Mesothelial cell of epicardium (in vitro differentiated cells): ENCODE measurements around the gene SLC25A47. TPM values are rescaled to one million over a fixed set of nuclear protein-coding genes. Genes with fewer than 3 reads are reported as not detected.
A peak's percentile ranks its signal among the peaks of the same experiment; 100 is the strongest.
"Not testable (repeated sequence)": the region's sequence is repeated elsewhere in the genome, so short reads cannot be mapped to it uniquely, and the experiment has no call there.

Source experiments
- DNase-seq, 2 experiments: peaks; one replicate each; pipeline ENCODE4 v3.0.0; 2021; ENCODE audit warnings: low spot score in 2 of 2; ENCODE audit not compliant: unreplicated experiment in 2 of 2
- H3K27ac Mint-ChIP-seq: 2 replicates; pipeline ENCODE4 v1.8.0; 2021; ENCODE audit warnings: mixed read lengths
- H3K27me3 Mint-ChIP-seq: 2 replicates; pipeline ENCODE4 v1.8.0; 2021; ENCODE audit warnings: low read depth, mixed read lengths
- H3K36me3 Mint-ChIP-seq: 2 replicates; pipeline ENCODE4 v1.8.0; 2021; ENCODE audit warnings: mixed read lengths
- H3K4me1 Mint-ChIP-seq: 2 replicates; pipeline ENCODE4 v1.8.0; 2021; ENCODE audit warnings: mixed read lengths
- H3K4me3 Mint-ChIP-seq: 2 replicates; pipeline ENCODE4 v1.8.0; 2021; ENCODE audit warnings: mild to moderate bottlenecking, moderate library complexity, mixed read lengths
- H3K9me3 Mint-ChIP-seq: 2 replicates; pipeline ENCODE4 v1.8.0; 2021; ENCODE audit warnings: mixed read lengths
- total RNA-seq: library from RNA; stranded (reverse); gene quantifications from 3 replicates; pipeline ENCODE4 v1.2.1, GENCODE V29; 2021
- TF ChIP-seq, protein P1 (sequence below): fragments of 200-600 bp; sonication (generic); IDR thresholded peaks from one replicate; pipeline ENCODE4 v1.5.0; 2021; ENCODE audit warnings: antibody characterized with exemption; ENCODE audit not compliant: unreplicated experiment

Gene SLC25A47
- total RNA-seq, 1 donor from 2014 or later = not detected

DNA sequence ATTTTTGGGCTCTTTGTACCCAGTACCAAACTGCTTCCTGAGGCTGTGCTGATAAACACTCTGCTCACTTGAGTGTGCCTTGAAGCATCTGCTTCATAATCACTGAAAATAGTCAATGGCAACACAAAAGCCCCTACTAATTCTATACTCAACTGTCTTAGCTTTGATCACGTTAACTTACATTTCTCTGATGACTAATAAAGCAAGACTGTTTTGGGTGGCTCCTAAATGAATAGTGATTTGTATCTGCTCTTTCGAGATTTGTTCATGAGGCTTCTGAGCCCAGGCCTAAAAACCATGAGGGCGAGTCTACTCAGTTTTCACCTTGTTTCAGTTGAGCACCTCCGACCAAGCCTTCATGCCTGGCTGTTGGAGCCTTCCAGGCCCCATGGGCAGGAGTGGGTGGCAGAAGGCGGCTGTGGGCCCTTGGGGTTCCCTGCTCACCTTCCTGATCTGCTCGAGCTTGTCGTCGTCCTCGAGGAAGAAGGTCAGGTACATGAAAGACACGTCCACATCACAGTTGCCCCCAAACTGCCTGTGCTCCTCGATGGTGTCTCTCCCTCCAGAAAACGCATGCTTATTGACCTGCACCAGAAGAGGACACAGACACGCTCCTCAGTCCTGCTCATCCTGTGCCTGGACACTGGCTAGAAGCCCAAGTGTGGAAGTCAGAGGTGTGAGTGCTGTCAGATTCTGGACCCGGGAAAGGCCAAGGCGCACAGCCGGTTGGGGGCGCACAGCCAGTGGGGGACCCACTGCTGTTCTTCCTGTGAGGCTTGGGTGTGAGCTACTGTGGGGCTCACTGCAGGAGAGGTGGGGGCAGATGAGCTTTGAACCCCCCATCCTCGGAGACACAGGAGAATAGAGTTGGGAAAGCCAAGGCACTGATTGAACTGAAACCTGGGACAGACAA, 13.7 kb downstream of the SLC25A47 start:
- H3K4me3 Mint-ChIP-seq = no peak overlapping the region
- no peak overlapping the region for H3K27ac Mint-ChIP-seq
- peak in 1 of 2 experiments; percentile 29 for DNase-seq
- H3K27me3 Mint-ChIP-seq = no peaks in the 10 kb centered on the region
- no peaks in the 10 kb centered on the region for H3K4me1 Mint-ChIP-seq
- peaks cover 28% of the 10 kb centered on the region for H3K36me3 Mint-ChIP-seq
- TF ChIP-seq, protein P1, sequence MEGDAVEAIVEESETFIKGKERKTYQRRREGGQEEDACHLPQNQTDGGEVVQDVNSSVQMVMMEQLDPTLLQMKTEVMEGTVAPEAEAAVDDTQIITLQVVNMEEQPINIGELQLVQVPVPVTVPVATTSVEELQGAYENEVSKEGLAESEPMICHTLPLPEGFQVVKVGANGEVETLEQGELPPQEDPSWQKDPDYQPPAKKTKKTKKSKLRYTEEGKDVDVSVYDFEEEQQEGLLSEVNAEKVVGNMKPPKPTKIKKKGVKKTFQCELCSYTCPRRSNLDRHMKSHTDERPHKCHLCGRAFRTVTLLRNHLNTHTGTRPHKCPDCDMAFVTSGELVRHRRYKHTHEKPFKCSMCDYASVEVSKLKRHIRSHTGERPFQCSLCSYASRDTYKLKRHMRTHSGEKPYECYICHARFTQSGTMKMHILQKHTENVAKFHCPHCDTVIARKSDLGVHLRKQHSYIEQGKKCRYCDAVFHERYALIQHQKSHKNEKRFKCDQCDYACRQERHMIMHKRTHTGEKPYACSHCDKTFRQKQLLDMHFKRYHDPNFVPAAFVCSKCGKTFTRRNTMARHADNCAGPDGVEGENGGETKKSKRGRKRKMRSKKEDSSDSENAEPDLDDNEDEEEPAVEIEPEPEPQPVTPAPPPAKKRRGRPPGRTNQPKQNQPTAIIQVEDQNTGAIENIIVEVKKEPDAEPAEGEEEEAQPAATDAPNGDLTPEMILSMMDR = no peak
- H3K9me3 Mint-ChIP-seq = no peaks in the 10 kb centered on the region

DNA sequence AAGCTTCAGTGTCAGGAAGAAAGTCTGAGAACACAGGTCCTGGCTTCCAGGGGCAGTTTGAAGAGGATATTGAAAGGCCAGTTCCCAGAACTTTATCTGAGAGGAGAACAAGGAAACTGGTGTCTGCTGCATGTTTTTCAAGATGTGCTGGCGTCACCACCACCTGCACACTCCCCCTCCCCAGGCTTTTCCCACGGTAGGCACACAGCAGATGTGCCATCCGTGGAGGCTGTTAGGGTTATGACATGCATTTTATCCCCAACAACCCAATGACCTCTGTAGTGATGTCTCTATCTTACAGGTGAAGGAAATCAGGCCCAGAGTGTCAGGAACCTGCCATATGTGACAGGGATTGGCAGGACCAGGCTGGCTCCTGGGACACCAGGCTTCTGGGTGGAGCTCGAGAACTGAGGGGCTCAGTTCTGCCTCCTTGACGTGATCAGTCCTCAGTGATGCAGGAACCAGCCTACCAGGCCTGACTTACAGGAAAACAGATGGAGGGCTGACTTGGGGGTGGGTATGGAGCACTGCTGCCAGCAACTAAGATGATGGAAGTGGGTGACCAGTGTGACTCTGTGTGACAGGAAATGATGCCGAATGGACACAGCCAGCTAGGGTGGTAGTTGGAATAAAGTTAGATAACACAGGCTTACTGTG, 16.8 kb downstream of the SLC25A47 start:
- no peak for DNase-seq
- H3K4me3 Mint-ChIP-seq = no peak overlapping the region
- no peaks in the 10 kb centered on the region for H3K27me3 Mint-ChIP-seq
- no peaks in the 10 kb centered on the region for H3K9me3 Mint-ChIP-seq
- no peak overlapping the region for H3K27ac Mint-ChIP-seq
- TF ChIP-seq, protein P1 = no peak
- peaks cover 32% of the 10 kb centered on the region for H3K36me3 Mint-ChIP-seq
- no peaks in the 10 kb centered on the region for H3K4me1 Mint-ChIP-seq

DNA sequence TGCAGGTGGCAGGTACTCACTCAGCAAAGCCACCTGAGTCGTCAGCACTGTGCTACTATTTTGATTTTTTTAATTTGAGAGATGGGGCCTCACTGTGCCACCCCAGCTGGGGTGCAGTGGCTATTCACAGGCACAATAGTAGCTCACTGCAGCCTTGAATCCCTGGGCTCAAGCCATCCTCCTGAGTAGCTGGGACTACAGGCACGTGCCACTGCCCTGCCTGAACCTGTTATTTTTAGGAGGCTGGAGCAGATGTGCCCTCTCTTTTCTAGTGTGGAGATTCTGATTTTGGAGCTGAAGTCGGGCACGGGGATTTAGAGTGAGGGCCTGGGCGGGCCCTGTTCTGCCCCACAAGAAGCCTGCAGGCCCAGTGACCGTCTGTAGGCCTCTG, 17.3 kb downstream of the SLC25A47 start:
- no peaks in the 10 kb centered on the region for H3K4me1 Mint-ChIP-seq
- H3K27ac Mint-ChIP-seq = no peak overlapping the region
- H3K4me3 Mint-ChIP-seq = no peak overlapping the region
- peaks cover 31% of the 10 kb centered on the region for H3K36me3 Mint-ChIP-seq
- DNase-seq = no peak
- H3K27me3 Mint-ChIP-seq = no peaks in the 10 kb centered on the region
- TF ChIP-seq, protein P1 = no peak
- H3K9me3 Mint-ChIP-seq = no peaks in the 10 kb centered on the region

DNA sequence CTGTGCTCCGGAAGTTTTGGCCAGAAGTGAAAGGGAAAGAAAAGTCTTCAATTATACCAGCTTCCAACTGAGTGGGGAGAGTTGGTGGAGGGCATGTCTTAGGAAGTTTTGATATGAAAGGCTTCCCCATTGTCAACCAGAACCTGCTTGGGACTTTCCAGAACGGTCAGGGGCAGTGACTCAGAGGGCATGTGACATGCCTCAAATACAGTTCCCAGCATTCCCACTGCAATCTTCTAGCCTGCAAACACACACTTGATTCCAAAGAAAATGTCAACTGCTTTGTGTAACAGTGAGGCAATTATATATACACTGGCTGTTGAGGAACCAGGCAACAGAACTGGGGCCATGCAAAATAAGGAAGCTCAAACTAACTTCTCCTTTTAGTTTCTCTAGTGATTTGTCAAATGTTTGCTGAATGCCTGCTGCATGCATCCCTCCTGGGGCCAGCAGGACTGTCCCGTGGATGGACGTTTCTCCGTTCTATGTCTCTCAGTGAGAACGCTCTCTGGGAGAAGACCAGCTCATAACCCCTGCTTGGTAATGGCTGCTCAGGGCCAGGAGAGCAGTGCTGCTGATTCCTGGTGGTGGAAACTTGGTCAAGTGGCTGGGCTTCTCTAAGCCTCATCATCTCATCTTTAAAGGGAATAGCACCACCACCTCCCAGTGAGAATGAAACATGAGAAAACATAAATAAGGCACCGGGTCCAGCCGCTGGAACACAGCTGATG, 18.3 kb downstream of the SLC25A47 start:
- DNase-seq = no peak
- Mint-ChIP-seq H3K27me3 (no peaks in the 10 kb centered on the region), H3K9me3 (no peaks in the 10 kb centered on the region), H3K4me1 (no peaks in the 10 kb centered on the region), H3K36me3 (peaks cover 36% of the 10 kb centered on the region), H3K4me3 (no peak overlapping the region), H3K27ac (peak overlapping the region; percentile 30)
- TF ChIP-seq, protein P1 = no peak

DNA sequence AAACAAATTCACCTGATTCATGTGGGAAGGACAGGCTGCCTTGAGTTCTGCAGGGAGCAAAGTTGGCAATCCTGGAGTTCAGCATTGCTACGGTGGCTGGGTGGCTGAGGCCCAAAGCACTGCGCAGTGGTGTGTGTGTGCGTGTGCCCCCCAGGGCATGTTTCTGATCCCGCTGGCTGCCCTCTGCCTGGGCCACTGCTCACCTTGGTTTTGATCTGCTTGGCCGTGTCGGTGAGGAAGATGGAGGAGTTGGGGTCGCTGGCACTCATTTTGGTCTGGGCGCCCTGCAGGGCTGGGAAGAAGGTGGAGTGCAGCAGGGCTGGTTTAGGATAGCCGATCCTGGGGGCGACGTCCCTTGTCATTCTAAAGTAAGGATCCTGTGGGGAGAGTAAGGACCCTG, 19.1 kb downstream of the SLC25A47 start:
- H3K27ac Mint-ChIP-seq = no peak overlapping the region
- no peaks in the 10 kb centered on the region for H3K27me3 Mint-ChIP-seq
- no peak for DNase-seq
- no peaks in the 10 kb centered on the region for H3K4me1 Mint-ChIP-seq
- no peaks in the 10 kb centered on the region for H3K9me3 Mint-ChIP-seq
- peaks cover 36% of the 10 kb centered on the region for H3K36me3 Mint-ChIP-seq
- H3K4me3 Mint-ChIP-seq = no peak overlapping the region
- TF ChIP-seq, protein P1 = no peak

DNA sequence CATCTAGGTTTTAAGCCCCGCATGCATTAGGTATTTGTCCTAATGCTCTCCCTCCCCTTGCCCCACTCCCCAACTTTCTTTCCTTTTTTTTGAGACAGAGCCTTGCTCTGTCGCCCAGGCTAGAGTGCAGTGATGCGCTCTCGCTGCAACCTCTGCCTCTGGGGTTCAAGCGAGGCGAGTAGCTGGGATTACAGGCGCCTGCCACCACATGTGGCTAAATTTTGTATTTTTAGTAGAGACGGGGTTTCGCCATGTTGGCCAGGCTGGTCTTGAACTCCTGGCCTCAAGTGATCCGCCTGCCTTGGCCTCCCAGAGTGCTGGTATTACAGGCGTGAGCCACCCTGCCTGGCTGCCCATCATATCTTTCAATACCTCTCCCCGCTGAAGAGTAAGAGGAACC, 19.7 kb downstream of the SLC25A47 start:
- H3K27me3 Mint-ChIP-seq, H3K4me3 Mint-ChIP-seq, DNase-seq, H3K27ac Mint-ChIP-seq, H3K9me3 Mint-ChIP-seq, H3K4me1 Mint-ChIP-seq: not testable (repeated sequence)
- H3K36me3 Mint-ChIP-seq = peaks cover 36% of the 10 kb centered on the region

DNA sequence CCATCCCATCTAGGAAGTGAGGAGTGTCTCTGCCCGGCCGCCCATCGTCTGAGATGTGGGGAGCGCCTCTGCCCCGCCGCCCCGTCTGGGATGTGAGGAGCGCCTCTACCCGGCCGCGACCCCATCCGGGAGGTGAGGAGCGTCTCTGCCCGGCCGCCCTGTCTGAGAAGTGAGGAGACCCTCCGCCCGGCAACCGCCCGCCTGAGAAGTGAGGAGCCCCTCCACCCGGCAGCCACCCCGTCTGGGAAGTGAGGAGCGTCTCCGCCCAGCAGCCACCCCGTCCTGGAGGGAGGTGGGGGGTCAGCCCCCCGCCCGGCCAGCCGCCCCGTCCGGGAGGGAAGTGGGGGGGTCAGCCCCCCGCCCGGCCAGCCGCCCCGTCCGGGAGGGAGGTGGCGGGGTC, 21.5 kb downstream of the SLC25A47 start:
- not testable (repeated sequence) for H3K4me1 Mint-ChIP-seq, DNase-seq, H3K27ac Mint-ChIP-seq, H3K9me3 Mint-ChIP-seq, H3K4me3 Mint-ChIP-seq, H3K27me3 Mint-ChIP-seq
- H3K36me3 Mint-ChIP-seq = peaks cover 35% of the 10 kb centered on the region
